ENCODE measurements around the gene BLTP3B. TPM values are rescaled to one million over a fixed set of nuclear protein-coding genes. Genes with fewer than 3 reads are reported as not detected.
"Not testable (repeated sequence)": the region's sequence is repeated elsewhere in the genome, so short reads cannot be mapped to it uniquely, and the experiment has no call there.

The BLTP3B gene
- polyA plus RNA-seq, 4 donors, result 7.0 to 18.8 (median 10.6) TPM

GRCh38 chr12:100184549-100185145 lies 42.0 kb upstream of the BLTP3B start:
- FAIRE-seq, result no peak
- 92 to 96% (median 94%) methylated on average over 8 of the region's 8 CpGs for WGBS, 3 donors

GRCh38 chr12:100179252-100179651 lies 36.6 kb upstream of the BLTP3B start:
- no peak overlapping the region for H3K27ac ChIP-seq (ENCODE audit: low read depth in 1 of 3, low read length in 2 of 3)
- no peak overlapping the region for H3K4me3 ChIP-seq (ENCODE audit: low read depth in 1 of 3, low read length in 3 of 3)
- FAIRE-seq (no peak), DNase-seq (no peak)
- H3K27me3 ChIP-seq (ENCODE audit: control insufficient read depth in 3 of 3, insufficient read depth in 3 of 3, low read length in 3 of 3), result no peaks in the 10 kb centered on the region
- no peaks in the 10 kb centered on the region for H3K4me1 ChIP-seq (ENCODE audit: control insufficient read depth in 3 of 3, insufficient read depth in 2 of 3, low read depth in 1 of 3, low read length in 2 of 3)
- peaks cover 0 to 10% (median 2%) of the 10 kb centered on the region in 3 donors for H3K36me3 ChIP-seq (ENCODE audit: control insufficient read depth in 3 of 3, insufficient read depth in 2 of 3, low read depth in 1 of 3, low read length in 3 of 3)
- 85 to 94% (median 90%) methylated on average over 2 of the region's 2 CpGs for WGBS, 3 donors
- no peaks in the 10 kb centered on the region for H3K9me3 ChIP-seq (ENCODE audit: control insufficient read depth in 2 of 2, insufficient read depth in 1 of 2, low read depth in 1 of 2, low read length in 1 of 2)

More at GRCh38 chr12:100184549-100185145, 42.0 kb upstream of the BLTP3B start:
- Histone ChIP-seq H3K27me3 (ENCODE audit: control insufficient read depth in 3 of 3, insufficient read depth in 3 of 3, low read length in 3 of 3) (no peaks in the 10 kb centered on the region), H3K4me1 (ENCODE audit: control insufficient read depth in 3 of 3, insufficient read depth in 2 of 3, low read depth in 1 of 3, low read length in 2 of 3) (no peaks in the 10 kb centered on the region), H3K4me3 (ENCODE audit: low read depth in 1 of 3, low read length in 3 of 3) (no peak overlapping the region), H3K36me3 (ENCODE audit: control insufficient read depth in 3 of 3, insufficient read depth in 2 of 3, low read depth in 1 of 3, low read length in 3 of 3) (peaks cover 0 to 23% (median 0%) of the 10 kb centered on the region in 3 donors), H3K27ac (ENCODE audit: low read depth in 1 of 3, low read length in 2 of 3) (no peak overlapping the region), H3K9me3 (ENCODE audit: control insufficient read depth in 2 of 2, insufficient read depth in 1 of 2, low read depth in 1 of 2, low read length in 1 of 2) (no peaks in the 10 kb centered on the region)
- DNase-seq, result no peak

- not testable (repeated sequence) for FAIRE-seq; DNase-seq; H3K9me3 ChIP-seq (ENCODE audit: control insufficient read depth in 2 of 2, insufficient read depth in 1 of 2, low read depth in 1 of 2, low read length in 1 of 2); H3K27ac ChIP-seq (ENCODE audit: low read depth in 1 of 3, low read length in 2 of 3); H3K4me3 ChIP-seq (ENCODE audit: low read depth in 1 of 3, low read length in 3 of 3); H3K4me1 ChIP-seq (ENCODE audit: control insufficient read depth in 3 of 3, insufficient read depth in 2 of 3, low read depth in 1 of 3, low read length in 2 of 3); H3K27me3 ChIP-seq (ENCODE audit: control insufficient read depth in 3 of 3, insufficient read depth in 3 of 3, low read length in 3 of 3)
- WGBS, 3 donors, result 95 to 98% (median 97%) methylated on average over 8 of the region's 8 CpGs
- peaks cover 0 to 18% (median 2%) of the 10 kb centered on the region in 3 donors for H3K36me3 ChIP-seq (ENCODE audit: control insufficient read depth in 3 of 3, insufficient read depth in 2 of 3, low read depth in 1 of 3, low read length in 3 of 3)
Measured at GRCh38 chr12:100176493-100176892, 33.8 kb upstream of the BLTP3B start.

- H3K36me3 ChIP-seq (ENCODE audit: control insufficient read depth in 3 of 3, insufficient read depth in 2 of 3, low read depth in 1 of 3, low read length in 3 of 3), result peaks cover 0 to 17% (median 2%) of the 10 kb centered on the region in 3 donors
- FAIRE-seq (no peak), DNase-seq (peak in 1 of 2 donors; percentile 31)
- no peaks in the 10 kb centered on the region for H3K27me3 ChIP-seq (ENCODE audit: control insufficient read depth in 3 of 3, insufficient read depth in 3 of 3, low read length in 3 of 3)
- no peak overlapping the region for H3K27ac ChIP-seq (ENCODE audit: low read depth in 1 of 3, low read length in 2 of 3)
- H3K4me3 ChIP-seq (ENCODE audit: low read depth in 1 of 3, low read length in 3 of 3), result no peak overlapping the region
- peaks cover 0 to 7% of the 10 kb centered on the region in 2 donors for H3K9me3 ChIP-seq (ENCODE audit: control insufficient read depth in 2 of 2, insufficient read depth in 1 of 2, low read depth in 1 of 2, low read length in 1 of 2)
- H3K4me1 ChIP-seq (ENCODE audit: control insufficient read depth in 3 of 3, insufficient read depth in 2 of 3, low read depth in 1 of 3, low read length in 2 of 3), result no peaks in the 10 kb centered on the region
Measured at GRCh38 chr12:100174495-100174894, 31.8 kb upstream of the BLTP3B start.

- 95 to 97% (median 96%) methylated on average over 6 of the region's 6 CpGs for WGBS, 3 donors
- Histone ChIP-seq H3K4me1 (ENCODE audit: control insufficient read depth in 3 of 3, insufficient read depth in 2 of 3, low read depth in 1 of 3, low read length in 2 of 3) (no peaks in the 10 kb centered on the region), H3K27ac (ENCODE audit: low read depth in 1 of 3, low read length in 2 of 3) (no peak overlapping the region), H3K36me3 (ENCODE audit: control insufficient read depth in 3 of 3, insufficient read depth in 2 of 3, low read depth in 1 of 3, low read length in 3 of 3) (peaks cover 0 to 15% (median 0%) of the 10 kb centered on the region in 3 donors), H3K4me3 (ENCODE audit: low read depth in 1 of 3, low read length in 3 of 3) (no peak overlapping the region), H3K27me3 (ENCODE audit: control insufficient read depth in 3 of 3, insufficient read depth in 3 of 3, low read length in 3 of 3) (no peaks in the 10 kb centered on the region), H3K9me3 (ENCODE audit: control insufficient read depth in 2 of 2, insufficient read depth in 1 of 2, low read depth in 1 of 2, low read length in 1 of 2) (peaks cover 0 to 7% of the 10 kb centered on the region in 2 donors)
- FAIRE-seq (no peak), DNase-seq (no peak)
Measured at GRCh38 chr12:100173111-100173510, 30.4 kb upstream of the BLTP3B start.

GRCh38 chr12:100171248-100171647 lies 28.6 kb upstream of the BLTP3B start:
- Histone ChIP-seq H3K27ac (ENCODE audit: low read depth in 1 of 3, low read length in 2 of 3) (no peak overlapping the region), H3K9me3 (ENCODE audit: control insufficient read depth in 2 of 2, insufficient read depth in 1 of 2, low read depth in 1 of 2, low read length in 1 of 2) (peaks cover 0 to 7% of the 10 kb centered on the region in 2 donors), H3K4me3 (ENCODE audit: low read depth in 1 of 3, low read length in 3 of 3) (no peak overlapping the region), H3K4me1 (ENCODE audit: control insufficient read depth in 3 of 3, insufficient read depth in 2 of 3, low read depth in 1 of 3, low read length in 2 of 3) (no peaks in the 10 kb centered on the region), H3K27me3 (ENCODE audit: control insufficient read depth in 3 of 3, insufficient read depth in 3 of 3, low read length in 3 of 3) (no peaks in the 10 kb centered on the region), H3K36me3 (ENCODE audit: control insufficient read depth in 3 of 3, insufficient read depth in 2 of 3, low read depth in 1 of 3, low read length in 3 of 3) (peaks cover 0 to 23% (median 0%) of the 10 kb centered on the region in 3 donors)
- DNase-seq, result no peak
- no peak for FAIRE-seq

- no peaks in the 10 kb centered on the region for H3K27me3 ChIP-seq (ENCODE audit: control insufficient read depth in 3 of 3, insufficient read depth in 3 of 3, low read length in 3 of 3)
- FAIRE-seq (no peak), DNase-seq (no peak)
- H3K4me3 ChIP-seq (ENCODE audit: low read depth in 1 of 3, low read length in 3 of 3), result no peak overlapping the region
- H3K27ac ChIP-seq (ENCODE audit: low read depth in 1 of 3, low read length in 2 of 3), result no peak overlapping the region
- 88 to 95% (median 92%) methylated on average over 7 of the region's 7 CpGs for WGBS, 3 donors
- H3K9me3 ChIP-seq (ENCODE audit: control insufficient read depth in 2 of 2, insufficient read depth in 1 of 2, low read depth in 1 of 2, low read length in 1 of 2), result peaks cover 0 to 7% of the 10 kb centered on the region in 2 donors
- no peaks in the 10 kb centered on the region for H3K4me1 ChIP-seq (ENCODE audit: control insufficient read depth in 3 of 3, insufficient read depth in 2 of 3, low read depth in 1 of 3, low read length in 2 of 3)
- peaks cover 0 to 29% (median 0%) of the 10 kb centered on the region in 3 donors for H3K36me3 ChIP-seq (ENCODE audit: control insufficient read depth in 3 of 3, insufficient read depth in 2 of 3, low read depth in 1 of 3, low read length in 3 of 3)
Measured at GRCh38 chr12:100170313-100170858, 27.7 kb upstream of the BLTP3B start.

GRCh38 chr12:100169345-100169744 lies 26.7 kb upstream of the BLTP3B start:
- Histone ChIP-seq H3K9me3 (ENCODE audit: control insufficient read depth in 2 of 2, insufficient read depth in 1 of 2, low read depth in 1 of 2, low read length in 1 of 2) (peaks cover 0 to 7% of the 10 kb centered on the region in 2 donors), H3K27ac (ENCODE audit: low read depth in 1 of 3, low read length in 2 of 3) (no peak overlapping the region), H3K27me3 (ENCODE audit: control insufficient read depth in 3 of 3, insufficient read depth in 3 of 3, low read length in 3 of 3) (no peaks in the 10 kb centered on the region), H3K36me3 (ENCODE audit: control insufficient read depth in 3 of 3, insufficient read depth in 2 of 3, low read depth in 1 of 3, low read length in 3 of 3) (peaks cover 0 to 32% (median 0%) of the 10 kb centered on the region in 3 donors), H3K4me3 (ENCODE audit: low read depth in 1 of 3, low read length in 3 of 3) (no peak overlapping the region), H3K4me1 (ENCODE audit: control insufficient read depth in 3 of 3, insufficient read depth in 2 of 3, low read depth in 1 of 3, low read length in 2 of 3) (peaks cover 0 to 1% (median under 1%) of the 10 kb centered on the region in 3 donors)
- DNase-seq, result no peak
- FAIRE-seq, result no peak
- 95 to 97% (median 96%) methylated on average over 9 of the region's 9 CpGs for WGBS, 3 donors

Measured in small intestine (tissue), 7 donors.